Activated CD8-positive, alpha-beta memory T cell treated with anti-CD3 and anti-CD28 coated beads, Interleukin-2, amount 10 ng/mL, durations not matched to agents 7 days and 5 days (primary cell): ENCODE results near the gene TBL3. TPM values are rescaled to one million over a fixed set of nuclear protein-coding genes. Genes with fewer than 3 reads are reported as not detected.

Experiments used
- ATAC-seq: fragments of 150-1000 bp; cut with Tn5 transposase; one replicate; pipeline ENCODE4 v1.10.0; 2021; ENCODE audit warnings: moderate library complexity
- CTCF ChIA-PET: fragments of 350-600 bp; sonication (Branson Sonifier 250); formaldehyde crosslinking; loops from one replicate; lab custom pipeline; 2021; ENCODE audit warnings: antibody characterized with exemption; lab: Charles Lee
- DNase-seq: peaks from one replicate; pipeline ENCODE4 v3.0.0-alpha.2; 2020
- H3K27ac Mint-ChIP-seq: one replicate; pipeline ENCODE4 v1.8.0; 2021; ENCODE audit warnings: mild to moderate bottlenecking, mixed read lengths
- H3K27me3 Mint-ChIP-seq: one replicate; pipeline ENCODE4 v1.8.0; 2021; ENCODE audit warnings: mixed read lengths
- H3K36me3 Mint-ChIP-seq: one replicate; pipeline ENCODE4 v1.8.0; 2021; ENCODE audit warnings: mild to moderate bottlenecking, mixed read lengths
- H3K4me1 Mint-ChIP-seq: one replicate; pipeline ENCODE4 v1.8.0; 2021; ENCODE audit warnings: mixed read lengths
- H3K4me3 Mint-ChIP-seq: one replicate; pipeline ENCODE4 v1.8.0; 2021; ENCODE audit warnings: mild to moderate bottlenecking, moderate library complexity, mixed read lengths
- H3K9me3 Mint-ChIP-seq: one replicate; pipeline ENCODE4 v1.8.0; 2022; ENCODE audit warnings: low read depth, mixed read lengths
- total RNA-seq, 2 experiments: library from RNA; stranded (reverse); gene quantifications; one replicate each; pipeline ENCODE4 v1.2.3, GENCODE V29; 2021

TBL3 gene
- 10 to 100 TPM; 41.9 to 42.3 TPM for total RNA-seq

GRCh38 chr16:1971796-1972489 lies at the start of gene TBL3:
Gene TBL3, plus strand, starts transcription at chr16:1972053. Its CDS starts 112 bp downstream, at chr16:1972165.
- Mint-ChIP-seq H3K9me3 (no peaks in the 10 kb centered on the region), H3K27me3 (no peaks in the 10 kb centered on the region), H3K27ac (peak within 1 kb of the TSS; percentile 98), H3K36me3 (peaks cover 2% of the 10 kb centered on the region), H3K4me3 (peak within 1 kb of the TSS; percentile 92), H3K4me1 (peaks cover 25% of the 10 kb centered on the region)
- CTCF ChIA-PET = interaction anchor here (0.7 to 2.0 kb wide), 8 partner anchors 11 to 183 kb away, joined by 3 to 13 read pairs (median 3); partner anchors contain the start of genes GFER, MSRB1 and TRAF7
- ATAC-seq = peak; percentile 92
- peak; percentile 98 for DNase-seq

GRCh38 chr16:1922357-1922756 lies 49.5 kb upstream of the TBL3 start:
- H3K4me3 Mint-ChIP-seq = no peak overlapping the region
- no peaks in the 10 kb centered on the region for H3K9me3 Mint-ChIP-seq
- H3K27me3 Mint-ChIP-seq = peaks cover 53% of the 10 kb centered on the region
- H3K4me1 Mint-ChIP-seq = no peaks in the 10 kb centered on the region
- CTCF ChIA-PET = interaction anchor here (1.7 kb wide), 1 partner anchor 20 kb away, joined by 3 read pairs; no protein-coding TSS in a partner anchor
- no peak overlapping the region for H3K27ac Mint-ChIP-seq
- DNase-seq (no peak), ATAC-seq (no peak)
- H3K36me3 Mint-ChIP-seq = no peaks in the 10 kb centered on the region

GRCh38 chr16:1923299-1924034 lies 48.4 kb upstream of the TBL3 start:
- Mint-ChIP-seq H3K27me3 (peaks cover 50% of the 10 kb centered on the region), H3K4me3 (no peak overlapping the region), H3K9me3 (no peaks in the 10 kb centered on the region), H3K27ac (no peak overlapping the region), H3K4me1 (no peaks in the 10 kb centered on the region), H3K36me3 (no peaks in the 10 kb centered on the region)
- ATAC-seq (no peak), DNase-seq (no peak)
- CTCF ChIA-PET = interaction anchor here (0.6 to 1.7 kb wide), 5 partner anchors 9 to 217 kb away, joined by 3 to 4 read pairs (median 3); no protein-coding TSS in a partner anchor

- no peak for DNase-seq
- H3K4me1 Mint-ChIP-seq = peaks cover 1% of the 10 kb centered on the region
- CTCF ChIA-PET = interaction anchor here (0.7 to 1.7 kb wide), 4 partner anchors 12 to 216 kb away, joined by 3 to 4 read pairs (median 4); no protein-coding TSS in a partner anchor
- no peaks in the 10 kb centered on the region for H3K36me3 Mint-ChIP-seq
- no peak for ATAC-seq
- peaks cover 45% of the 10 kb centered on the region for H3K27me3 Mint-ChIP-seq
- H3K4me3 Mint-ChIP-seq = no peak overlapping the region
- H3K27ac Mint-ChIP-seq = no peak overlapping the region
- H3K9me3 Mint-ChIP-seq = no peaks in the 10 kb centered on the region
These were observed 47.8 kb upstream of the TBL3 start for GRCh38 chr16:1924095-1924494.

GRCh38 chr16:1926271-1926670 lies 45.6 kb upstream of the TBL3 start:
- ATAC-seq (no peak), DNase-seq (no peak)
- CTCF ChIA-PET = no interaction called here
- H3K4me1 Mint-ChIP-seq = peaks cover 2% of the 10 kb centered on the region
- H3K9me3 Mint-ChIP-seq = no peaks in the 10 kb centered on the region
- H3K27ac Mint-ChIP-seq = no peak overlapping the region
- peaks cover 28% of the 10 kb centered on the region for H3K27me3 Mint-ChIP-seq
- H3K36me3 Mint-ChIP-seq = no peaks in the 10 kb centered on the region
- H3K4me3 Mint-ChIP-seq = no peak overlapping the region

- H3K27me3 Mint-ChIP-seq = peaks cover 10% of the 10 kb centered on the region
- peak overlapping the region; percentile 48 for H3K4me3 Mint-ChIP-seq
- DNase-seq (no peak), ATAC-seq (peak; percentile 14)
- no peaks in the 10 kb centered on the region for H3K36me3 Mint-ChIP-seq
- peaks cover 2% of the 10 kb centered on the region for H3K4me1 Mint-ChIP-seq
- CTCF ChIA-PET = interaction anchor here (0.5 to 2.9 kb wide), 24 partner anchors 8 to 586 kb away, joined by 3 to 24 read pairs (median 5); partner anchors contain the start of genes FAHD1, MSRB1, NTHL1 and NUBP2
- H3K9me3 Mint-ChIP-seq = no peaks in the 10 kb centered on the region
- peak overlapping the region; percentile 61 for H3K27ac Mint-ChIP-seq
These were observed 42.7 kb upstream of the TBL3 start for GRCh38 chr16:1929105-1929504.

- Mint-ChIP-seq H3K36me3 (no peaks in the 10 kb centered on the region), H3K27me3 (peaks cover 8% of the 10 kb centered on the region), H3K9me3 (no peaks in the 10 kb centered on the region), H3K27ac (no peak overlapping the region), H3K4me1 (peaks cover 2% of the 10 kb centered on the region), H3K4me3 (no peak overlapping the region)
- peak; percentile 95 for ATAC-seq
- CTCF ChIA-PET = interaction anchor here (0.5 to 2.9 kb wide), 23 partner anchors 9 to 587 kb away, joined by 3 to 24 read pairs (median 5); partner anchors contain the start of genes FAHD1, MSRB1, NTHL1 and NUBP2
- peak; percentile 93 for DNase-seq
These were observed 42.1 kb upstream of the TBL3 start for GRCh38 chr16:1929578-1930337.

GRCh38 chr16:1930338-1930720 lies 41.5 kb upstream of the TBL3 start:
- H3K27me3 Mint-ChIP-seq = peaks cover 8% of the 10 kb centered on the region
- CTCF ChIA-PET = interaction anchor here (0.7 to 2.9 kb wide), 7 partner anchors 10 to 96 kb away, joined by 3 to 24 read pairs (median 9); partner anchors contain the start of gene MSRB1
- ATAC-seq = no peak
- peaks cover 2% of the 10 kb centered on the region for H3K4me1 Mint-ChIP-seq
- no peak overlapping the region for H3K27ac Mint-ChIP-seq
- no peaks in the 10 kb centered on the region for H3K9me3 Mint-ChIP-seq
- no peak for DNase-seq
- no peak overlapping the region for H3K4me3 Mint-ChIP-seq
- H3K36me3 Mint-ChIP-seq = no peaks in the 10 kb centered on the region

- ATAC-seq (no peak), DNase-seq (no peak)
- Mint-ChIP-seq H3K4me3 (no peak overlapping the region), H3K9me3 (no peaks in the 10 kb centered on the region), H3K36me3 (no peaks in the 10 kb centered on the region), H3K27me3 (peaks cover 8% of the 10 kb centered on the region), H3K4me1 (peaks cover 2% of the 10 kb centered on the region), H3K27ac (no peak overlapping the region)
- CTCF ChIA-PET = interaction anchor here (1.2 kb wide), 1 partner anchor 9 kb away, joined by 4 read pairs; no protein-coding TSS in a partner anchor
These were observed 39.5 kb upstream of the TBL3 start for GRCh38 chr16:1932050-1933028.

GRCh38 chr16:1933097-1933661 lies 38.7 kb upstream of the TBL3 start:
- no peak for DNase-seq
- Mint-ChIP-seq H3K27ac (no peak overlapping the region), H3K27me3 (peaks cover 8% of the 10 kb centered on the region), H3K4me3 (no peak overlapping the region), H3K36me3 (peaks cover 3% of the 10 kb centered on the region), H3K4me1 (peaks cover 2% of the 10 kb centered on the region), H3K9me3 (no peaks in the 10 kb centered on the region)
- CTCF ChIA-PET = interaction anchor here (1.2 kb wide), 1 partner anchor 10 kb away, joined by 4 read pairs; no protein-coding TSS in a partner anchor
- no peak for ATAC-seq

GRCh38 chr16:1936945-1937479 lies 34.8 kb upstream of the TBL3 start:
- H3K4me1 Mint-ChIP-seq = peaks cover 5% of the 10 kb centered on the region
- H3K9me3 Mint-ChIP-seq = no peaks in the 10 kb centered on the region
- CTCF ChIA-PET = interaction anchor here (0.9 to 2.1 kb wide), 2 partner anchors 13 to 66 kb away, joined by 4 to 5 read pairs; no protein-coding TSS in a partner anchor
- no peak overlapping the region for H3K4me3 Mint-ChIP-seq
- ATAC-seq (no peak), DNase-seq (no peak)
- H3K27me3 Mint-ChIP-seq = no peaks in the 10 kb centered on the region
- no peak overlapping the region for H3K27ac Mint-ChIP-seq
- peaks cover 8% of the 10 kb centered on the region for H3K36me3 Mint-ChIP-seq
